Measurements from ENCODE around the gene HNRNPU.

HNRNPU gene

DNA sequence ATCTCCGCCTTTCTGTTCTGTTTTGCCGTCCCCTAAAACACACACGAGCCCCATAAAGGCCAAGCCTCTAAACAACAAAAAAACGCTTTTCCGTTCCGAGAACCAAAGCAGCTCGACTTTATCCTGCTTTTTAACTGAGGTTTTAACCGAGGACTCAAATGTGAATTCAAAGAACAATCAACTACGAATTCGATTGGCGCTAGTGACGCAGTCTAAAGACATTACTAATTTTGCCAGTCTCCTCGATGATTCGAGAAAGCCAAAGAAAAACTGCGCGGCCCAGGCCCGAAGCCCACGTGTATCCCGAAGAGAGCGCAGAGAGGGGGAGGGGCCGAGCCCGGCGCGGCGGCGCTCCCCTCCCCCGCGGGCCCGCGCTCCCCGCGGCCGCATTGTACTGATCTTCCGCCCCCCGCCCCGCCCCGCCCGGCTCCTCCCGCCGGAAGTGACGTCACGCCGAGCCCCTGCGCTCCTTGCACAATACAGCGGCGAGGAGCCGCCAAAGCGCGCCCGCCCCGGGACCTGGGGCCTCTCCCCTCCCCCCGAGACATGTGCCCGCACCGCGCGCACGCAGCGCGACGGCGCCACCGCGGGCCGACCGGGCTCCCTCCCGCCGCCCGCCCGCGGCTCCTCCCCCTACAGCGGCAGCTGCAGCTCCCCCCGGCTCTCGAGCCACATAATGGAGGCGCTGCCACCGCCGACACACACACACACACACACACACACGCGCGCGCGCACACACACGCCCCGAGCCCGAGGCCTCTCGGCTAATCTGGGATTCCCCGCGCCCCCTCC, 1.4 kb downstream of the HNRNPU start:
- no peak for DNase-seq

DNA sequence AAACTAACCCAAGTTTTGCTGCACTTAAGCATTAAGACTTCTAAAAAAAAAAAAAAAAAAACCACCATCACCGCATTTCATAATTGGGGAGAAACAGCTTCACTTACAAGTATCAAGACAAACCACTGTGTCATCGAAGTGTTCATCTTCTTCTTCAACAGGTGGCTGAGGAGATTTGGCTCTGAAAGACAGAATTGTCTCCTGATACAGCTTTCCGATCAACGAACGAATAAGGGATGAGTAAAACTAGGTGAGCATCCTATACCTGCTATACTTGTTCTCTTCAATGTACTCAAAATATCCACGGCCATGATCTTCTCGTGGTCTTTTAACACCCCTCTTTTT, 2.0 kb downstream of the HNRNPU start:
- DNase-seq, result no peak

DNA sequence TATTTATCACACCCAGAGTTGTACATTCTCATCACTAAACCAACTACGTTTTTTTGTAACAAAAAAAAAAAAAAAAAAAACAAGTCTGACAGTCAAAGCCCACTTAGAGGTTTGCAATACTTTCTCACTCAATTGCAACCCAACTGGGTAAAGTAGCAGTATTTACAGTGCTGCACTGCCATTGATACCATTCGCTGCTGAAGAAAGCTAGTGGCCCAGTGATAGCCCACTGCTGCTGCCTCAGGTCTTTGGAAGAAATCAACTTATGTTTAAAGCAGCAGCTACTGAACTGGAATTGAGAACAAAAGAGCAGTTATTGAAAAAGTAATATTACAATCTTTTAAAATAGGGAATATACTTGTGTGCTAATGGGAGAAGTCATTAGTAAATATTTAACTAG, 2.7 kb downstream of the HNRNPU start:
- DNase-seq, result no peak

- DNase-seq, result no peak
Observed at GRCh38 chr1:244860914-244861610, 3.3 kb downstream of the HNRNPU start.

DNA sequence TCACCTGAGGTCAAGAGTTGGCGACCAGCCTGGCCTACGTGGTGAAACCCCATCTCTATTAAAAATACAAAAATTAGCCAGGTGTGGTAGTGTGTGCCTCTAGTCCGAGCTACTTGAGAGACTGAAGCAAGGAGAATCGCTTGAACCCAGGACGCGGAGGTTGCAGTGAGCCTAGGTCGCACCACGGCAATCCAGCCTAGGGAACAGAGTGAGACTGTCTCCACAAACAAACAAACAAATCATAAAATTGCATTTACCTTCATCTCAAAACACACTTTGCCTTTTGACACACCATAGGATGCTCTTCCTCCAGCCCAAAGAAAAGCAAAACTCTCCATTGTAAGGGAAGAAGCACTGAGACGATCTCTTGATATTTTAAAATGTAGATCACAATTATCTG, 4.3 kb downstream of the HNRNPU start:
- no peak for DNase-seq

DNA sequence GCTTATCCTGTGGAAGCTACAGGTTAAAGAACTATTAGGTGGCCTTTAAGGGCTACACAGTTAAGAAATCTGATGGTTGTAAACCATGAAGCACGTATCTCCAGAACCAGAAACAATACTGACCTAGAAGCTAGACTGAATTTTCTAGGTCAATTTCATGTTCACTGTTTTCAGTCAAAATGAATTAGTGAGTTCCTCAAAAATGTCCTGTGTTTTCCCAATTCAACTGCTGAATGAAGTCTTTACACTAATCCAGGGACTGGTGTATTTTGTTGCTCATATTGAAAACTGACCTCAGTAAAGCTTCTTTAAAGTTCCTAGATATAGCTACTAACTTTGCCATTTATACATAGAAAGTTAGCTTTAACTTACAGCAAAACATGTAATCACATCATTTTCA, 6.0 kb downstream of the HNRNPU start:
- DNase-seq, result no peak

DNA sequence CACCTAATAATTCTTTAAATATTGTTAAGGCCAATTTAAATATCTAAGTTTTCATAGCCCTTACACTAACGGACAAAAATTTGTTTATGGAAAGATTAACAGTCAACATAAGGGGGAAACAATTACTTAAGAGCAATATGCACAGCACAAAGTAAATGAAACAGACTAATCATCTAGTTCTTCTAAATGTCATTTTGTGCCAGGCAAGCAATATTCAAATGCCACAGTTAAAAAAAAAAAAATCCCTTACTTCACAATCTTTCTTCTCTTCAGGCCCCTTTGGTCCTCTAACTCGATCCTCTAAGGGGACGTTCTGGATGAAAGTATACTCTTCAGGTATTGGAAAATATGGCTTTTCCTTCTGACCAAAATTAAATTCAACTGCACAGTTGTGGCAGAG, 6.6 kb downstream of the HNRNPU start:
- no peak for DNase-seq

DNA sequence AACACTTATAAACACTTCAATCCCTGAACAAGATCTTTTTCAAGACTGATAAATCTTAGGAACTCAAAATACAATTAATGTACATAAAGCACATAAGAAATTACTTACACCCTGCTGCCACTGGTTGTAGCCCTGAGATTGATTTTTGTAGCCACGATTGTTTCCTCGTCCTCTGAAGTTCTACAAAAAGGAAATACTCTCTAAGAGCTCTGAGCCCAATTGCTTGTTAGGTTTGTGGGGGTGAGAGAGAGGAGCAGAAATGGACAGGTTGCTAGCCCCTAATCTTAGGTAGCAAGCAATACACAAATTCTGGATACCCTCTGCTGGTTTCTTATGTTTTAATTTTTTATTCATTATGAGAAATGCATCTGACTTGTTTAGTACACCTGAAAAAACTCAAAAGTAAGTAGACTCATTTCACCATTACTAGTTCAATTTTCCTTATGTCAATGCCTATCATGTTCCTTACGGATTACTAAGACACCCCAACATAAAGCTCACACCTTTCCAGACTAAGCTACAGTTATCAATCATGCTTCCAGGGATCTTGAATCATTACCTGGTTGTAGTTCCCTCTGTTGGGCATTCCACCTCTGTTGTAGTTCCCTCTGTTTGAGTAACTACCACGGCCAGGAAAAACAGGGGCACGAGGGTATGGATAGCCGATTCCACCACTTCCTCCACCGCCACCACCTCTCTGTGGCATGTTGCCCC, 9.3 kb downstream of the HNRNPU start:
- no peak for DNase-seq

- no peak for DNase-seq
Observed at GRCh38 chr1:244854166-244854565, 10.2 kb downstream of the HNRNPU start.

GRCh38 chr1:244852694-244853093, 11.6 kb downstream of the HNRNPU start:
- DNase-seq, result no peak

DNA sequence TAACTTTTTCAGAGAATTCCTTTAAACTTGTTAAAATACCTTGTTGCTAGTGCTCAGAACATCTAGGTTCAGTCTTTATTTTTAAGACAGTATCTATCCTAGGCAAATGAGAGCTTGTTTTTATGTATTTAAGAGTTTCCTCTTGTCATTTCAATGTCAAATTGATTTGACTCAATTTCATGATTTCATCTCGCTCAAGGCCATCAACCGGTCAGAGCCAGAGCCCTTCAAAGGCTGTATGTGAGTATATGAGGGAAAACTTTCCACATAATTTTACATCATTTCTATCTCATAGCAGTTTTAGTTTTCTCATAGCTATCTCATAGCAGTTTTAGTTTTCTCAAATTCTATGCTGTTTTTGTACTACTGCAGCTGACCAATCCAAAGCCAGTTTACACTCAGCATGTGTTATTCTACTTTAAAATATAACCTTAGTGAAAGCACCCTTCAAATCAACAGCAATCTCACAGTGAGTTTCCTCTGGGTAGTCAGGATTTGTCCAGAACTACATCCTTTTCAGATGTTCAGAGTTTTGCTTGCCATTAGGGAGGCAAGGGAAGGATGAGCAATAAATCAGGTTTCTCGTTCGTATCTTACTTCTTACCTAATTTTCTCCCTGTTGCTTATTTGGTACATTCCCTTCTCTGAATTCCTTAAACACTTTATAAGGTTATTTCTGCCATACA, 12.7 kb downstream of the HNRNPU start:
- no peak for DNase-seq

GRCh38 chr1:244850896-244851295, 13.4 kb downstream of the HNRNPU start:
- no peak for DNase-seq

GRCh38 chr1:244850099-244850852, 14.1 kb downstream of the HNRNPU start:
- DNase-seq, result no peak

- DNase-seq, result no peak
Observed at GRCh38 chr1:244849189-244849866, 15.0 kb downstream of the HNRNPU start.

DNA sequence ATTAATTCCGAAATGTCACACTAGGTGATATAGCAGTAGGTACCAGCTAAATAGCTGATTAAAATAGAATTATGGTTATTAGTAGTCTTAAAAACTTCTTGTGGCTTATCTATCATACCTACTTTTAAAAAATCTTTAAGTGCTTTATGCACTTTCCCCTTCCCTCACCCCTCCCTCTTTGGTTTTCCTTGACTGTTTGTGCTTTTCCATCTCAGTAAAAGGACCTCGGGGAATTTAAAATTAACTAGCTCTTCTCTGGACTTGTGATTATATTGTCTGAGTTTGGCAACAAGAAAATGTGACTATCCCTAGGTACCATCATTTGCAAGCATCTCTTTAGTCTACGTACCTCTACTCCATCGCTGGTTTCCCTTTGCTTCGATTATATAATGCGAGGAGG, 17.7 kb downstream of the HNRNPU start:
- DNase-seq, result no peak

- DNase-seq, result no peak
Observed at GRCh38 chr1:244844155-244845121, 19.9 kb downstream of the HNRNPU start.

DNA sequence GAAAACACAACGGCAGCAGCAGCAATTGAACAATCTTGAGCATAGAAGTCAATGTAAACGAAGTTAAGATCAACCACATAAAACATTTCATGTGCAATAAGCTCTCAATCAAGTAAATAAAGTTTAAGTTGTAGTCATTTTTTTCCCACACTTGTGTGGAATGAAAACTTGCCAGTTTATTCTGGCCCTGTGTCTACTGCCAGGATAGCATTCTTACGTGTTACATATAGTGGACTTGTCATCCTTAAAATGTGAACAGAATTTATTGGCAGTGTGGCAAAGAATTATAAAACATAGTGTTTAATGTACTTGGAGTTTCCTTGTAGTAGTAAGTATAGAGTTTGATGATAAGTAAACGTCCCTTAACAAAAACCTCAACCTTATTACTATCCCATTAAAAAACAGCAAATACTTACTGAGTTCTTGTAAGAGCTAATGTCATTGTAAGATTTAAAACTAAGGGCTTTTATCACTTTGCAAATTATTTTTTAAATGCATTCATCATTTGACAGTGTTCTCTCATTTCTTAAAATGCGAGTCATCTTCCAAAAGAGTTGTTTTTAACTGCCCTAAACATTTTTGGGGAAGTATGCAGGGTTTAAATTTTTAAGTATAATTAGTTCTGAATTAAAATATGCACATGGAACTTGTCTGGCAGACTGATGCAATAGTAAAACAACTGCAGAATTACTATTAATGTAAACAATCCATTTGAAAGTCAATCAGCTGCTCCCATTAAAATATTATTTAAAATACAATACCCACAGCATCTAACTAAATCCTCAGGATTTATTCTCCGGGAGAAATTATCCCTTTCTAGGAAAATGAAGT, 21.0 kb downstream of the HNRNPU start:
- no peak for DNase-seq

DNA sequence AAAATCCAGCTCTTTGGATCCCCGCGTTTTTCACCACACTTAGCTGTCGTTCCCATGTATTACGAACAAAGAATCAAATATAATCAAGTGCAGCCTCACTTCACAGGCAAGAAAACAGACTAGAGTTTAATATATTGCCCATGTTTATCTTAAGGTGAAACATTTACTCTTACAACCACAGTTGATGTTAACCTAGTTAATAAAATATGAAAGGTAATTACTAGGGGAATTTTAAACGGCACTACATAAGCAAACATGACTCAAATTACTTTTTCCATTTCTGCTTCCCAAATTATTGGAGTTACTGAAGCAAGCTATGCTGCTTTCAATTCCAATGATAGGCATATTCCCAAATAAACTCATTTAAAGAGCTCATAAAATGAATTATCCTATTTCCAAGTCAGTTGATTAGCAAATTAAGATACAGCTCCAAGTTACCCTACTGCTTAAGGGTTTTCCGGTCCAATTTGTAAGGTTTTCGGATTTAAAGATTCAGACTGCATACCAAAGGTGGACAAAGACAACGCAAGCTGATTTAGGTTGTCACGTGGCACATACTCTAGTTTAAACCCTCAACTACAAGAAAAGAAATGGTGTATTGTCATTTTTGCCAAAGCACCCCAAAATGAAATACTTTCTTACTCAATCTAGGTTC, 22.9 kb downstream of the HNRNPU start:
- DNase-seq, result no peak

DNA sequence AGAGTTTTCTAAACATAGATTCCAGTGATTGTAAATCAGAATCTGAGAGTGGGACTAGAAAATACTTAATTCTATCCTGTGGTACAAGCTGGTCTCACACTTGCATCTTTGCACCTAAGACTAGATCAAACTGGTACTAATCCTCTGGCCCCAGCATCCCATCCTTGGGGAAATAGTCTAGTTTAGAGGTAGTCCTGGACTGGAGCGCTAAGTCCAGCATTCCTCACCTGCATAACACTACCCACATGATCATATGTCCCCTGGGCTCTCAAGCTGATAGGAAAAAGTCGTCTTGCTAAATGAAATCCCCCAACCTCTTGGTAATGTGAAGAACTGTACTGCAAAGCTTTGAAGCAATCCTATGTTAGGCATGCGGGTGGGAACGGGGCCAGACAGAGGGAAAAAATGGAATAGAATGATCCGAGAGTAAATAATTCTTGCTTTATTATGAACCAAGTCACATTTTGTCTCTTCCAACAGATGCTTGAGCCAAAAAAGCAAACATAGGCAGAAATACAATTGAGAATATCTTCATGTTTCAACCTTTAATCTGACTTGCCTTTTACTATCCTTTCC, 24.0 kb downstream of the HNRNPU start:
- DNase-seq, result no peak
